Kasumi-1 (cell line): ENCODE results near the gene HSPG2.
"Not testable (repeated sequence)": the region's sequence is repeated elsewhere in the genome, so short reads cannot be mapped to it uniquely, and the experiment has no call there.

ENCODE experiments used
- DNase-seq, 2 experiments: peaks; one replicate each; lab custom pipeline; 2025; lab: John Stamatoyannopoulos, UW

The HSPG2 gene

GRCh38 chr1:21912038-21912758 lies 24.9 kb downstream of the HSPG2 start:
- DNase-seq = no peak

- no peak for DNase-seq
Observed at GRCh38 chr1:21911205-21912001, 25.7 kb downstream of the HSPG2 start.

- DNase-seq = no peak
Observed at GRCh38 chr1:21910558-21911204, 26.4 kb downstream of the HSPG2 start.

- DNase-seq = peak; percentile 94 to 95
Observed at GRCh38 chr1:21909787-21910503, 27.2 kb downstream of the HSPG2 start.

DNA sequence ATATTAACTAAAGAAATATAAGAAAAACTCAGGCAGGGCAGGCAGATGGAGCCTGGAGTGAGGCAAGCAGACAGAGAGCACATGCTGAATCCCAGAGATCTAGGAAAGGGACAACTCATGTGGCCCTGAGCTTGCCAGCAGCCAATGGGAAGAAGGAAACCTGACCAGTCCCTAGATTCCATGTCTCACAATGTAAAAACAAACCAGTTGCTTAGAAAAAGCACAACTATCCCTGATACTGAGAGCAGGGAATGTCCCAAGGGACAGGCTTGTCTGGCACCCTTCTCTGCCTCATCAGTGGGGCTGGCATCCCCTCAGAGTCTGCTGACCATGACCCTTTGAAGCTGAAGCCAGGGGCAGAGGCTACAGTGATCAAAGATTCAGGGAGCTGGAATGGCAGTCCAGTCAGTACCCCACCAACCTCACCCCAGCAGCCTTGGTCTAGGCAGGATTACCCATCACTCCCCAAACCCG lies 27.8 kb downstream of the HSPG2 start:
- DNase-seq = no peak

GRCh38 chr1:21907737-21908534 lies 29.2 kb downstream of the HSPG2 start:
- DNase-seq = not testable (repeated sequence)

- DNase-seq = no peak
Observed at GRCh38 chr1:21907079-21907418, 30.1 kb downstream of the HSPG2 start.

- no peak for DNase-seq
Observed at GRCh38 chr1:21906173-21907078, 30.7 kb downstream of the HSPG2 start.

DNA sequence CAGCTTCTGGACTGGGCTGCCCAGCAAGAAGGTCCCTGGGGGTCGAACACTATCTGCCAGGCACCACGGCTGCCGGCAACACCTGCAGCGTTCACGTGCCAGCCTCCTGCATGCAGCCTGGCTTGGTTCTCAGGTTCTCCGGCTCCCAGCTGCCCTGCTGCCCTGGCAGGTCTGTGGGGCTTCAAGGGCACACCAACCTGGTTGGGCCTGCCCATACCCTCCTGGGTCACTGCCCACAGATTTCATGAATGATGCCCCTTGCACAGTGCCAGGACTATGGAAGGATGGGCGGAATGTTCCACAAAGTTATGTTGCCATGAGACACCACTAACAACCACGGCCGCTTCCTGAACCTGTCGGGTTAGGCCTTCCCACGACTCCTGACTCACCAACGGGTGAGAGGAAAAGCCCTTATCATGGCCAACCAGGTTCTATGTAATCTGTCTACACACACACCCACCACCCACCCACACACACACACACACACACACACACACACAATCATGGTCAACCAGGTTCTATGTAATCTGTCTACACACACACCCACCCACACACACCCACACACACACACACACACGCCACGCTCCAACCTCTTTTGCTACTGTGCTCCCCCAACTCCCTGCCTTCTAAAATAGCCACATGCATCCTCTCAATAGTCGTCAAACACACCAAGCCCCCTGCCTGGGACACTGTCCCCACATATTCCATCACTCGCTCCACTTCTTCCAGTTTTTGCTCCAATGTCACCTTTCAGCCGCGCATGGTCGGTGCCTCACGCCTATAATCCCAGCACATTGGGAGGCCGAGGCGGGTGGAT lies 32.2 kb downstream of the HSPG2 start:
- DNase-seq = peak; percentile 42 to 62

GRCh38 chr1:21904454-21904703 lies 32.7 kb downstream of the HSPG2 start:
- DNase-seq = no peak

DNA sequence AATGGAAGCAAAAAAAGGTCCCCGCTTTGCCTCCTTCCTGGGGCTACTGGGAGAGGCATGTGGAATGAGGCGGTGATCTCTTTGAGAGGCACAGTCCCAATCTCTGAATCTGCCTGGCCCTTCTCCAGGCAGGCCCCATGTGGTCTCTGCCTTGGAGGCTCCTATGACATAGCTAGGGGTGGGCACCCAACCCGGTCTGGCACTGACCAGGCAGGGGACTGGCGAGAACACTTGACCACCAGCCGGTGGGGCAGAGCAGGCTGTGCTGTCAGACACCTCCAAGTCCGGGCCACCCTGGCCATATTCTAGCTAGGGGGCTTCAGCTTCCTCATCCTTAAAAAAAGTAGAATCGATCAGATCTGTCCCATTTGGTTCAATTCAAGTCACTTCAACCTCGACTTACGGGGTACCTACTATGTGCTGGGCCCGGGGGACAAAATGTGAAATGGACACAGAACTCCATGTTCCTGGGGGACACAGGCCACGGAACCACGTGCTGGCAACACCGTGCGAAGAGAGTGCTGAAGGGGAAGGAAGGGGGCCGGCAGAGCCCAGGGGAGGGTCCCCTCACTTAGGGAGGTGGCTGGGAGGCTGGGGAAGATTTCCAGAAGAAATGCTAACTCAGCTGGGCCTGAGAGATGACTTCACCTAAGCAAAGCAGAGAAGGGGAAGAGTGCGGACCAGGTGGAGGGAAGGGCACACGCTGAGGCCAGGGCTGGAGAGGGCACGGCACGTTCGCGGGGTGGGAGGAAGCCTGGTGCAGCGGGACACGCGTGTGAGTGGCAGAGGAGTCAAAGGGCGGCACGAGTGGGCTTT lies 33.3 kb downstream of the HSPG2 start:
- DNase-seq = no peak

DNA sequence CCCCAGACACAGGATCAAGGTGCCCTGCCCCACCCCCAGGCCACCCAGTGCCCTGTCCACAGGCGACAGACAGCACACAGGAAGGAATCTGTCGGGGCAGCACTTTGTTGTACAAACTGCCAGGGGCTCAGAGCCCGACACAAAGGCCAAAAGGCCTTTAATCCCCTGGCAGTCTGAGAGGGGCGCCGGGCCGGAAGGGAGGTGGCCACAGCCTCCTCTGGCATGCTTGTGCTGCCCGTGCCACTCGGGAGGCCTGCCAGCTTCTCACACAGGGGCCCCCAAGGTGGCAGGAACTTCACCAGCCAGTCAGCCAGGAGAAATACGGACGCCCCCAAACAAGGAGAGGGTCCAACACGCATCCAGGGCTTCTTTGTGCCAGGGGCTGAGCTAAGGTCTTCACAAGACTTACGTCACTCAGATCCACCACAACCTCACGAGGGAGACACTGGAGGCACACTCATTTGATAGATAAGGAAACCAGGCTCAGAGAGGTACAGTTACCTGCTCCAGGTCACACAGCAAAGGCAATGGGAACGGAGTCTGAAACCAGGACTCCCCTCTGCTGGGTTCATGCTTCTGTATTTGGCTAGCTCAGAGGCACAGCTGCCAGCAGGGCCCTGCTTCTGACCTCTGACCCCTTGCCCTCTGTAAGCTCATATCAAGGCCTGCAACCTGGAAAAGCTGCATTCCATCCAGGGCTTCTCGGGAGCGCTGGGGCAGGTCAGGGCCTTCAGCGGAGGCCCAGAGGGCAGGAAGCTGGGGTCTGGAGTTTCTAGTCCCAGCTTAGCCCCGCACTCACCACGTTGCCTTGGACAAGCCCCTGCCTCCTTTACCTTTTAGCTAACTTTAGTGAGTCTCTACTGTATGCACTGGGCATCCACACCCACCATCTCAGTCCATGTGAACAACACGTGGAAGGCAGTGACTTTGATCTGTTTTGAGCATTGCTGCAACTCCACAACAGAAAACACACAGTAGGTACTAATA lies 34.8 kb downstream of the HSPG2 start:
- DNase-seq = no peak

- no peak for DNase-seq
Observed at GRCh38 chr1:21901473-21901847, 35.6 kb downstream of the HSPG2 start.

DNA sequence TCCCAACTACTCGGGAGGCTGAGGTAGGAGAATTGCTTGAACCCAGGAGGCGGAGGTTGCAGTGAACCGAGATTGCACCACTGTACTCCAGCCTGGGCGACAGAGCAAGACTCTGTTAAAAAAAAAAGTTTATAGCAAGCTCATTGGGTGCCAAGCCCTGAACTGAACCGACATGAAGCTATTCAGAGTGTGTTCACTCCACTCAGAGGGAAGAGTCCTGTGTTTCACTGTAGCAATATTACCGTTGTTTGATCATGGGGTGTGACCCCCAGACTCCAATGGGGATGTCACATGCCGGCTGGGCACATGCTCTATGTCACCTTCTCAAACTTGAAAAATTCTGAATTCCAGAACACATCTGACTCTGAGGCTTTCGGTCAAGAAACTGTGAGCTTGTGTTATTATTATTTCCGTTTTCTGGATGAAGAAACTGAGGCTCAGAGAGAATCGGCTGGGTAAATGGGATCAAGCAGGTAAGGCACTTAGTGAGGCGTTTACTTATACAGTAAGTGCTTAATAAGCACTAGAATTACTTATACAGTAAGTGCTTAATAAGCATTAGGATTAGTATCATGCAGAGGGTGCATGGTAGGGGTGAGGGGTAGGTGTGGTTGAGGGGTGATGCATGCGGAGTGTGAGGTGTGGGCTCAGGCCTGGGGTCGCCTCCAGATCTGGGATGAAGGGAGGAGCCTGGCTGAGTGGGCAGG lies 36.2 kb downstream of the HSPG2 start:
- DNase-seq = no peak

- no peak for DNase-seq
Observed at GRCh38 chr1:21899987-21900386, 37.1 kb downstream of the HSPG2 start.

DNA sequence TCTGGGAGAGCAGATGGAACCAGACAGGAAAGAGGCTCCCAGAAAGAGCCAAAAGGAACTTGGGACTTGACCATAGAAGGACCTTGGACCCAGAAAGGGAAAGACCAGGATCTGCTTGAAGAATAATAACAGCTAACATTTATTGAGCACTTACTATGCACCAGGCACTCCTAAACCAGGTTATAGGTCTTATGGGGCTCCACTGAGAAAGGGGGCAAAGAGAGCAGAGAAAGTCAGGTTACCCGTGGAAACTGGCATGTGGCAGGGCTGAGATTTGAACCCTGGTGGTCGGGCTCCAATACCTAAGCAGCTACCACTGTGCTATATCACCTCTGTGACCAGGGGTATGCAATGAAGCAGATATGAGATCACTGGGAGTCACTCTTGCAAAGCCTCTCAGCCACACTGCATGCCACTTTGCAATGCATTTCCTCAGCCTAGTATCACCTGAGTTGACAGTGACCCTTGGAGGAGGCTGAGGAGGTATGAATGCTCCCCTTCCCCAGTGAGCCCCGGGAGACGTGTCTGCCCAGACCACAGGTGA lies 37.8 kb downstream of the HSPG2 start:
- DNase-seq = no peak
